Thoracic aorta endothelial cell (primary cell): Measurements from ENCODE around the gene NRDE2. TPM values are rescaled to one million over a fixed set of nuclear protein-coding genes. Genes with fewer than 3 reads are reported as not detected.

Source experiments
- total RNA-seq: library from RNA; depleted of rRNA; stranded (reverse); fragments of >200 nt; gene quantifications from 2 replicates; pipeline ENCODE4 v1.2.3, GENCODE V29; 2012

The NRDE2 gene
- total RNA-seq, result 12.1 and 12.9 TPM in 2 replicates

GRCh38 chr14:90331497-90332270 is at the start of gene NRDE2:
TSS of gene NRDE2 (minus strand) at chr14:90331941. CDS start at chr14:90331904, 37 bp downstream.

DNA sequence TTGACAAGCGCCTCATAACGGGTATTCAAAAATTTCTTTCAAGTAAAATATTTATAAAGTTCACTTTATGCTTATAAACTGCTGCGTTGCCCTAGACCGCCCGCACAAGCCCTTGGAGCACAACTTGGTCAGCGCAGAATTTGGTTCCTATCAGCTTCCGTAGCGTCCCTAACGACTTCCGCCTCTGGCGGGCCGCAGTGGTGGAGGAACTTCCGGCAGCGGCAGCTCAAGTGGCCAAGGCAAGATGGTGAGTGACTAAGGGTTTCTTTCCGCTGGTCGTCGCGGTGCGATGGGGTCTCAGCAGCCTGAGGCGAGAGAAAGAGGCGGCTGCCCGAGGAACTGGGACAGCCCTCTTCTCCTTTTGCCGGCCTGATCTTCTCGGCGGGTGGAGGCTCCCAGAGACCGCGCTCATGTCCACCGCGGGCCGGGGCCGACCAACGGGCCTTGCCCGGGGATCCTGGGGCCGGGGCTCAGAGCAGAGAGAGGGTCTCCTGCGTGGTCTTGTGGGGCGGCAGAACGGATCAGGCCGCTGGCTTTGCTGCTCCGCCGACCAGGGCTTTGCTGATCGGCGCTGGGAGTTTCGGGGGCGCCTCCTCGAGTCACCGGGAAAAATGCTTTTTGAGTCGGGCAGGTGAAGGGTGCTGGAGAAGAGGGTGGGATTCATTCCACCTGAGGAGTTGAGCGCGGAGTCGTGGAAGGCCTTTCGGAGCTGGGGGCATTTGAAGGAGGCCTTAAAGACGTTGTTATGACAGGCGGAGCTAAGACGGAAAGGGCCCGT is 75.2 kb downstream of the NRDE2 start, which contains the start of gene PSMC1:
TSS of gene PSMC1 (plus strand) at position 200 of the 778 bp plus-strand sequence. CDS start at position 245, 45 bp downstream.

Other genes with a start within 250 kb of the NRDE2 start
- gene PSMC1, start 75.4 kb downstream of the NRDE2 start, total RNA-seq, result 200 and 263 TPM in 2 replicates
- gene CALM1, start 65.1 kb upstream of the NRDE2 start, total RNA-seq, result 967 and 977 TPM in 2 replicates